Non-pigmented ciliary epithelial cell (primary cell): ENCODE measurements around the gene SPCS2.
"Not testable (repeated sequence)": the region's sequence is repeated elsewhere in the genome, so short reads cannot be mapped to it uniquely, and the experiment has no call there.

Source experiments
- DNase-seq: peaks from one replicate; pipeline ENCODE4 v3.0.0-alpha.2; 2010; ENCODE audit warnings: low read depth

Gene SPCS2

GRCh38 chr11:74950374-74950969, 1.4 kb downstream of the SPCS2 start:
- no peak for DNase-seq

- DNase-seq = no peak
Observed at GRCh38 chr11:74951226-74951625, 2.2 kb downstream of the SPCS2 start.

- no peak for DNase-seq
Observed at GRCh38 chr11:74952752-74953151, 3.7 kb downstream of the SPCS2 start.

- no peak for DNase-seq
Observed at GRCh38 chr11:74953451-74953850, 4.4 kb downstream of the SPCS2 start.

- DNase-seq = no peak
Observed at GRCh38 chr11:74954199-74954598, 5.1 kb downstream of the SPCS2 start.

GRCh38 chr11:74956397-74957015, 7.4 kb downstream of the SPCS2 start:
- DNase-seq = no peak

GRCh38 chr11:74957937-74958629, 9.0 kb downstream of the SPCS2 start:
- no peak for DNase-seq

- not testable (repeated sequence) for DNase-seq
Observed at GRCh38 chr11:74960128-74960527, 11.1 kb downstream of the SPCS2 start.

- no peak for DNase-seq
Observed at GRCh38 chr11:74966651-74967050, 17.6 kb downstream of the SPCS2 start.

GRCh38 chr11:74970852-74971395, 21.9 kb downstream of the SPCS2 start:
- DNase-seq = no peak

- no peak for DNase-seq
Observed at GRCh38 chr11:74971424-74971823, 22.4 kb downstream of the SPCS2 start.

- no peak for DNase-seq
Observed at GRCh38 chr11:74978041-74978440, 29.0 kb downstream of the SPCS2 start.

- no peak for DNase-seq
Observed at GRCh38 chr11:74980634-74981033, 31.6 kb downstream of the SPCS2 start.

- DNase-seq = no peak
Observed at GRCh38 chr11:74981888-74982287, 32.8 kb downstream of the SPCS2 start.

- DNase-seq = no peak
Observed at GRCh38 chr11:74984070-74984469, 35.0 kb downstream of the SPCS2 start.

- DNase-seq = no peak
Observed at GRCh38 chr11:74984730-74985129, 35.7 kb downstream of the SPCS2 start.

- no peak for DNase-seq
Observed at GRCh38 chr11:74988541-74989259, 39.6 kb downstream of the SPCS2 start, which contains the start of gene NEU3. NEU3 (plus strand) TSS chr11:74988933; CDS start chr11:74989061, 128 bp downstream.

GRCh38 chr11:74989260-74989638, 40.2 kb downstream of the SPCS2 start:
- DNase-seq = no peak

- not testable (repeated sequence) for DNase-seq
Observed at GRCh38 chr11:74990150-74990549, 41.1 kb downstream of the SPCS2 start.

- DNase-seq = no peak
Observed at GRCh38 chr11:74990941-74991340, 41.9 kb downstream of the SPCS2 start.

GRCh38 chr11:74992852-74993251, 43.8 kb downstream of the SPCS2 start:
- no peak for DNase-seq

- DNase-seq = no peak
Observed at GRCh38 chr11:75000975-75001354, 51.9 kb downstream of the SPCS2 start.

GRCh38 chr11:75001686-75002085, 52.6 kb downstream of the SPCS2 start:
- DNase-seq = no peak
